ENCODE results near the gene PRPSAP1.

Gene PRPSAP1

GRCh38 chr17:76265624-76266243, 88.0 kb downstream of the PRPSAP1 start:
- no peak for DNase-seq (ENCODE audit: low spot score)

- DNase-seq (ENCODE audit: low spot score) = peak; percentile 99
Observed at GRCh38 chr17:76264755-76265623, 88.7 kb downstream of the PRPSAP1 start, which contains the start of gene UBALD2. Gene UBALD2 (plus strand): TSS chr17:76265348. CDS start chr17:76265506, 158 bp downstream.

- no peak for DNase-seq (ENCODE audit: low spot score)
Observed at GRCh38 chr17:76264425-76264754, 89.3 kb downstream of the PRPSAP1 start.

GRCh38 chr17:76263896-76264295, 89.8 kb downstream of the PRPSAP1 start:
- no peak for DNase-seq (ENCODE audit: low spot score)

DNA sequence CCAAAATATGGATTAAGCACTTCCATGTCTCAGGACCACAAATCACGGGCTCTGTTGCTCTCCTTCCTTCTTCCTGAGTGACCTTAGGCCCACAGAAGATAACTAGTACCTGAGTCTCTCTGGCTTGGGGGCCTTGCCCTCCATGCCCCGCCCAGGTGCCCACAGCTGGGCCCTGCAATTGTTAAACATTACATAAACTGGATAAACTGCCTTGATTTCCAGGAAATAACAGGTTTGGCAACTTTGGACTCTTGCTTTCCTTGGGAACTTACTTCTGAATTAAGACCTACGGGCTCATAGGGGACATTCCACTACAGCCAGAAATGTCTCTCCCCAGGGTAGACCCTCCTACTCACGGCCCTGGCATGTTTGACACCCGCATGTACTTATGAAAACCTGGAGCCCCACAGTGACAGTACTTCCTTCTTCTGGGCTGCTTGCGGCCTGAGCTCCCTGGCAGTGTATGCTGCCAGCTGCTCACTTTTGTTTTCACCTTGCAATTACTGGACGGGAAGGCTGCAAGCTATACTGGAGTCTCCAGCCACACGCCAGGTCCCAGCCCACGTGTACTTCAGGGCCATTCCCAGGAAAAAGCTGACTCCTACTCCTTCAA, 90.9 kb downstream of the PRPSAP1 start:
- no peak for DNase-seq (ENCODE audit: low spot score)

DNA sequence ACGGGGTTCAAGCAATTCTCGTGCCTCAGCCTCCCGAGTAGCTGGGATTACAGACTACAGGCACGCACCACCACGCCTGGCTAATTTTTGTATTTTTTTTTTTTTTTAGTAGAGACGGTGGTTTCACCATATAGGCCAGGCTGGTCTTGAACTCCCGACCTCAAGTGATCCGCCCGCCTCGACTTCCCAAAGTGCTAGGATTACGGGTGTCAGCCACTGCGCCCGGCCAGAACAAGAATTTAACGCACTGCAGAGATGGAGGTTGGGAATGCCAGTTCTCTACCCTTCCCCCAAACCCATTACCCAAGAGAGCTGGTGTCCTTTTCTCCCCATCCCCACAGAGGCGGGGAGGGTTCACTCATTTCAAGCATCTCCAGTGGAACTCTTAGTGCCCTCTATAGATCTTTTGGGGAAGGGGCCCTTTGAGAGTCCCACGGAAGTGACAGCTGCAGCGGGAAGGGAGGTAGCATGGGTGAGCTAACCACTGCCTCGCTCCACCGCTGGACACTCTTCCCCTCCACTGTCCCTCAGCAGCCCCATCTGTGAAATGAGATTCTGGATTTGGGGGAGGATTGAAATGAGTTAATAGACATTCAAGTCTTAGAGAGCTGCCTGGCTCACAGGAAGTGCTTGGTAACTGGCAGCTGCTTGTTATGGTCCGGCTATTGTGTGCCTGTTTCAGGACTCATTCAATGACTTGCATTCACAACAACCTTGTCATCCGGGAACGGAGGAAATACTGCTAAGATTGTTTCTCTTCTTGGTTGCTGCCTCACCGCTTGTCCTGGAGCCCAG, 92.1 kb downstream of the PRPSAP1 start:
- DNase-seq (ENCODE audit: low spot score) = no peak

DNA sequence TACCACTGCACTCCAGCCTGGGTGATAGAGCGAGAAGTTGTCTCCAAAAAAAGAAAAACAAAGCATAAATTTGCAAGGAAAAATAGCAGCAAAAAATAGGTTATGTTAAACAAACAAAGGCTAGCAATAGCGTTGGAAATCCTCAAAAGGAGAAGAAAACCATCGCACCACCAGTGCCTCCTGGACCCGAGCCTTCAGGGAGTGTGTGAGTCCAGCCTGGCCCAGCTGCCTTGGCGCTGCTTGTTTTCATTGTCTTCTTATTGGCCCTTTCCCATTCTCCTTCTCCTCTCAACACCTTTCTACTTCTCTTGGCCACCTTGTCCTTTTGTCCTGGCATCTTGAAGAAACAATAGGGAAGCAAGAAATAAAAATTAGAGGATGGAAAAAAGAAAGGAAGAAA, 93.0 kb downstream of the PRPSAP1 start:
- DNase-seq (ENCODE audit: low spot score) = no peak

DNA sequence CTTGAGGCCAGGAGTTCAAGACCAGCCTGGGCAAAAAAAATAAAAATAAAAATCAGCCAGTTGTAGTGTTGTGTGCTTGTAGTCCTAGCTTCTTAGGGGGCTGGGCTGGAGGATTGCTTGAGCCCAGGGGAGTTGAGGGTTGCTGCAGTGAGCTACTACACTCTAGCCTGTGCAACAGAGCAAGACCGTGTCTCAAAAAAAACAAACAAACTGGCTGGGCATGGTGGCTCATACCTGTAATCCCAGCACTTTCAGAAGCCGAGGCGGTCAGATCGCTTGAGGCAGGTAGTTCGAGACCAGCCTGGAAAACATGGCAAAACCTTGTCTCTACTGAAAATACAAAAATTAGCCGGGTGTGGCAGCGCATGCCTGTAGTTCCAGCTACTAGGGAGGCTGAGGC, 93.5 kb downstream of the PRPSAP1 start:
- DNase-seq (ENCODE audit: low spot score) = no peak
